HEK293 (cell line): ENCODE data around the gene STARD5.

Experiments used
- ZBTB1 ChIP-seq: fragments of 450-650 bp; formaldehyde crosslinking; IDR thresholded peaks from 2 replicates; pipeline ENCODE4 v1.5.1; 2016; ENCODE audit warnings: missing biosample characterization, missing genetic modification characterization
- ZNF184 ChIP-seq: fragments of 450-650 bp; IDR thresholded peaks from 2 replicates; pipeline ENCODE4 v1.5.1; 2018; ENCODE audit warnings: missing biosample characterization, mild to moderate bottlenecking, missing genetic modification characterization
- ZNF280C ChIP-seq: fragments of 450-650 bp; formaldehyde crosslinking; IDR thresholded peaks from 2 replicates; pipeline ENCODE4 v1.5.1; 2016; ENCODE audit warnings: missing biosample characterization, missing genetic modification characterization
- ZNF354C ChIP-seq: fragments of 450-650 bp; formaldehyde crosslinking; IDR thresholded peaks from 2 replicates; pipeline ENCODE4 v1.5.1; 2016; ENCODE audit warnings: missing biosample characterization, missing genetic modification characterization, low read depth, borderline replicate concordance
- ZNF394 ChIP-seq: fragments of 450-650 bp; formaldehyde crosslinking; IDR thresholded peaks from 2 replicates; pipeline ENCODE4 v1.5.1; 2016; ENCODE audit warnings: missing biosample characterization, missing genetic modification characterization, mild to moderate bottlenecking, moderate library complexity, borderline replicate concordance
- ZNF488 ChIP-seq: fragments of 450-650 bp; formaldehyde crosslinking; IDR thresholded peaks from 2 replicates; pipeline ENCODE4 v1.5.1; 2016; ENCODE audit warnings: missing biosample characterization, missing genetic modification characterization
- ZNF571 ChIP-seq: fragments of 450-650 bp; formaldehyde crosslinking; IDR thresholded peaks from 2 replicates; pipeline ENCODE4 v1.5.0; 2017; ENCODE audit warnings: missing biosample characterization, missing genetic modification characterization
- ZNF645 ChIP-seq: fragments of 450-650 bp; formaldehyde crosslinking; IDR thresholded peaks from 2 replicates; pipeline ENCODE4; 2016; ENCODE audit warnings: missing biosample characterization, missing genetic modification characterization
- ZSCAN16 ChIP-seq: fragments of 450-650 bp; formaldehyde crosslinking; IDR thresholded peaks from 2 replicates; pipeline ENCODE4 v1.5.1; 2016; ENCODE audit warnings: missing biosample characterization, missing genetic modification characterization
- TF ChIP-seq, protein P1 (sequence below): fragments of 450-650 bp; formaldehyde crosslinking; IDR thresholded peaks from 2 replicates; pipeline ENCODE4 v1.5.1; 2016; ENCODE audit warnings: missing biosample characterization, missing genetic modification characterization
- TF ChIP-seq, protein P2 (sequence below): fragments of 450-650 bp; formaldehyde crosslinking; IDR thresholded peaks from 2 replicates; pipeline ENCODE4 v1.5.1; 2016; ENCODE audit warnings: missing biosample characterization, missing genetic modification characterization
- TF ChIP-seq, protein P3 (sequence below): fragments of 450-650 bp; formaldehyde crosslinking; IDR thresholded peaks from 2 replicates; pipeline ENCODE4 v1.5.1; 2016; ENCODE audit warnings: missing biosample characterization, missing genetic modification characterization
- TF ChIP-seq, protein P4 (sequence below): fragments of 450-650 bp; formaldehyde crosslinking; IDR thresholded peaks from 2 replicates; pipeline ENCODE4 v1.5.1; 2016; ENCODE audit warnings: missing biosample characterization, missing genetic modification characterization

DNA sequence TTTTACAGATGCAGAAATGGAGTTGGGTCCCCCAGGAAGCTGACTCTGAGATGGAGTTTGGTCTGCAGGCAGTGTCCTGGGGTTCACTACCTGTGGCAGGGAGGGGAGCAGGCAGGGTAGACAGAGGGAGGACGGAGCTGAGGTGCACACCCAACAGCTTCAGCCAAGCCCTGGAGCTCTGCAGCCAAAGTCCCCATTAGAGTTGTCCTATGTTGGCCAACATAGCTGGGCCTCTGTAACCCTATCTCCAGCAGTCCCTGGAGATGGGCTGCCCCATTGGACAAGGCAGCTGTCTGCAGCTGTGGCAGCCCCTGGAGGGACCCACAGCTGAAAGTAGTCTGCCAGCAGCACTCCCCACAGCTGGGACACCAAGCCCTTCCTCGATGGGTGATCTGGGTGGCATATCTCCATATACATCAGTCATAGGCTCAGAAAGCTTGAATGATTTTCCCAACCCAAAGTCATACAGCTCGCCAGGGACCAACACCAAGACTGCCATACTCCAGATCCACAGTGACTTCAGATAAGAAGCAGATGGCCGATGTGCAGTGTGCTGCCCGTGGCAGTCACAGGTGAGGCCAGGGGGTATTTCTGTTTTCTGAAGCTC, 31.9 kb downstream of the STARD5 start:
- TF ChIP-seq ZNF184 (tag by site-specific recombination), result no peak
- TF ChIP-seq ZNF488, result no peak
- no peak for TF ChIP-seq ZNF394 (tag by site-specific recombination)
- no peak for TF ChIP-seq ZBTB1 (tag by site-specific recombination)
- no peak for TF ChIP-seq ZNF280C (tag by site-specific recombination)
- TF ChIP-seq, protein P1, sequence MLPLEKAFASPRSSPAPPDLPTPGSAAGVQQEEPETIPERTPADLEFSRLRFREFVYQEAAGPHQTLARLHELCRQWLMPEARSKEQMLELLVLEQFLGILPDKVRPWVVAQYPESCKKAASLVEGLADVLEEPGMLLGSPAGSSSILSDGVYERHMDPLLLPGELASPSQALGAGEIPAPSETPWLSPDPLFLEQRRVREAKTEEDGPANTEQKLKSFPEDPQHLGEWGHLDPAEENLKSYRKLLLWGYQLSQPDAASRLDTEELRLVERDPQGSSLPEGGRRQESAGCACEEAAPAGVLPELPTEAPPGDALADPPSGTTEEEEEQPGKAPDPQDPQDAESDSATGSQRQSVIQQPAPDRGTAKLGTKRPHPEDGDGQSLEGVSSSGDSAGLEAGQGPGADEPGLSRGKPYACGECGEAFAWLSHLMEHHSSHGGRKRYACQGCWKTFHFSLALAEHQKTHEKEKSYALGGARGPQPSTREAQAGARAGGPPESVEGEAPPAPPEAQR (tag by site-specific recombination), result no peak
- no peak for TF ChIP-seq ZNF645
- TF ChIP-seq ZNF571 (tag by site-specific recombination), result no peak
- TF ChIP-seq, protein P2, sequence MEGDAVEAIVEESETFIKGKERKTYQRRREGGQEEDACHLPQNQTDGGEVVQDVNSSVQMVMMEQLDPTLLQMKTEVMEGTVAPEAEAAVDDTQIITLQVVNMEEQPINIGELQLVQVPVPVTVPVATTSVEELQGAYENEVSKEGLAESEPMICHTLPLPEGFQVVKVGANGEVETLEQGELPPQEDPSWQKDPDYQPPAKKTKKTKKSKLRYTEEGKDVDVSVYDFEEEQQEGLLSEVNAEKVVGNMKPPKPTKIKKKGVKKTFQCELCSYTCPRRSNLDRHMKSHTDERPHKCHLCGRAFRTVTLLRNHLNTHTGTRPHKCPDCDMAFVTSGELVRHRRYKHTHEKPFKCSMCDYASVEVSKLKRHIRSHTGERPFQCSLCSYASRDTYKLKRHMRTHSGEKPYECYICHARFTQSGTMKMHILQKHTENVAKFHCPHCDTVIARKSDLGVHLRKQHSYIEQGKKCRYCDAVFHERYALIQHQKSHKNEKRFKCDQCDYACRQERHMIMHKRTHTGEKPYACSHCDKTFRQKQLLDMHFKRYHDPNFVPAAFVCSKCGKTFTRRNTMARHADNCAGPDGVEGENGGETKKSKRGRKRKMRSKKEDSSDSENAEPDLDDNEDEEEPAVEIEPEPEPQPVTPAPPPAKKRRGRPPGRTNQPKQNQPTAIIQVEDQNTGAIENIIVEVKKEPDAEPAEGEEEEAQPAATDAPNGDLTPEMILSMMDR (tag by site-specific recombination), result no peak
- no peak for TF ChIP-seq ZNF354C (tag by site-specific recombination)
- TF ChIP-seq, protein P3, sequence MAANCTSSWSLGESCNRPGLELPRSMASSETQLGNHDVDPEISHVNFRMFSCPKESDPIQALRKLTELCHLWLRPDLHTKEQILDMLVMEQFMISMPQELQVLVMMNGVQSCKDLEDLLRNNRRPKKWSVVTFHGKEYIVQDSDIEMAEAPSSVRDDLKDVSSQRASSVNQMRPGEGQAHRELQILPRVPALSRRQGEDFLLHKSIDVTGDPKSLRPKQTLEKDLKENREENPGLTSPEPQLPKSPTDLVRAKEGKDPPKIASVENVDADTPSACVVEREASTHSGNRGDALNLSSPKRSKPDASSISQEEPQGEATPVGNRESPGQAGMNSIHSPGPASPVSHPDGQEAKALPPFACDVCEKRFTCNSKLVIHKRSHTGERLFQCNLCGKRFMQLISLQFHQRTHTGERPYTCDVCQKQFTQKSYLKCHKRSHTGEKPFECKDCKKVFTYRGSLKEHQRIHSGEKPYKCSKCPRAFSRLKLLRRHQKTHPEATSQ (tag by site-specific recombination), result no peak
- TF ChIP-seq, protein P4, sequence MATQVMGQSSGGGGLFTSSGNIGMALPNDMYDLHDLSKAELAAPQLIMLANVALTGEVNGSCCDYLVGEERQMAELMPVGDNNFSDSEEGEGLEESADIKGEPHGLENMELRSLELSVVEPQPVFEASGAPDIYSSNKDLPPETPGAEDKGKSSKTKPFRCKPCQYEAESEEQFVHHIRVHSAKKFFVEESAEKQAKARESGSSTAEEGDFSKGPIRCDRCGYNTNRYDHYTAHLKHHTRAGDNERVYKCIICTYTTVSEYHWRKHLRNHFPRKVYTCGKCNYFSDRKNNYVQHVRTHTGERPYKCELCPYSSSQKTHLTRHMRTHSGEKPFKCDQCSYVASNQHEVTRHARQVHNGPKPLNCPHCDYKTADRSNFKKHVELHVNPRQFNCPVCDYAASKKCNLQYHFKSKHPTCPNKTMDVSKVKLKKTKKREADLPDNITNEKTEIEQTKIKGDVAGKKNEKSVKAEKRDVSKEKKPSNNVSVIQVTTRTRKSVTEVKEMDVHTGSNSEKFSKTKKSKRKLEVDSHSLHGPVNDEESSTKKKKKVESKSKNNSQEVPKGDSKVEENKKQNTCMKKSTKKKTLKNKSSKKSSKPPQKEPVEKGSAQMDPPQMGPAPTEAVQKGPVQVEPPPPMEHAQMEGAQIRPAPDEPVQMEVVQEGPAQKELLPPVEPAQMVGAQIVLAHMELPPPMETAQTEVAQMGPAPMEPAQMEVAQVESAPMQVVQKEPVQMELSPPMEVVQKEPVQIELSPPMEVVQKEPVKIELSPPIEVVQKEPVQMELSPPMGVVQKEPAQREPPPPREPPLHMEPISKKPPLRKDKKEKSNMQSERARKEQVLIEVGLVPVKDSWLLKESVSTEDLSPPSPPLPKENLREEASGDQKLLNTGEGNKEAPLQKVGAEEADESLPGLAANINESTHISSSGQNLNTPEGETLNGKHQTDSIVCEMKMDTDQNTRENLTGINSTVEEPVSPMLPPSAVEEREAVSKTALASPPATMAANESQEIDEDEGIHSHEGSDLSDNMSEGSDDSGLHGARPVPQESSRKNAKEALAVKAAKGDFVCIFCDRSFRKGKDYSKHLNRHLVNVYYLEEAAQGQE, result no peak
- TF ChIP-seq ZSCAN16 (tag by site-specific recombination), result no peak
